Measurements from ENCODE around the gene PAN3. TPM values are rescaled to one million over a fixed set of nuclear protein-coding genes. Genes with fewer than 3 reads are reported as not detected.

The PAN3 gene
- total RNA-seq, 2 experiments from 2014 or later: 56.9 to 59.5 TPM

GRCh38 chr13:28325022-28325421 is 186.7 kb downstream of the PAN3 start:
- TF ChIP-seq, protein P1, sequence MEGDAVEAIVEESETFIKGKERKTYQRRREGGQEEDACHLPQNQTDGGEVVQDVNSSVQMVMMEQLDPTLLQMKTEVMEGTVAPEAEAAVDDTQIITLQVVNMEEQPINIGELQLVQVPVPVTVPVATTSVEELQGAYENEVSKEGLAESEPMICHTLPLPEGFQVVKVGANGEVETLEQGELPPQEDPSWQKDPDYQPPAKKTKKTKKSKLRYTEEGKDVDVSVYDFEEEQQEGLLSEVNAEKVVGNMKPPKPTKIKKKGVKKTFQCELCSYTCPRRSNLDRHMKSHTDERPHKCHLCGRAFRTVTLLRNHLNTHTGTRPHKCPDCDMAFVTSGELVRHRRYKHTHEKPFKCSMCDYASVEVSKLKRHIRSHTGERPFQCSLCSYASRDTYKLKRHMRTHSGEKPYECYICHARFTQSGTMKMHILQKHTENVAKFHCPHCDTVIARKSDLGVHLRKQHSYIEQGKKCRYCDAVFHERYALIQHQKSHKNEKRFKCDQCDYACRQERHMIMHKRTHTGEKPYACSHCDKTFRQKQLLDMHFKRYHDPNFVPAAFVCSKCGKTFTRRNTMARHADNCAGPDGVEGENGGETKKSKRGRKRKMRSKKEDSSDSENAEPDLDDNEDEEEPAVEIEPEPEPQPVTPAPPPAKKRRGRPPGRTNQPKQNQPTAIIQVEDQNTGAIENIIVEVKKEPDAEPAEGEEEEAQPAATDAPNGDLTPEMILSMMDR (IDR thresholded peaks at IDR 0.05): no peak
- H3K4me1 ChIP-seq (ENCODE audit: insufficient read depth, low read length): no peaks in the 10 kb centered on the region
- CTCF ChIA-PET: interaction anchor here (0.7 to 1.7 kb wide), 2 partner anchors 75 to 472 kb away, joined by 3 to 5 read pairs; no protein-coding TSS in a partner anchor

GRCh38 chr13:28326056-28326455 is 187.7 kb downstream of the PAN3 start:
- no peak overlapping the region for H3K27ac Mint-ChIP-seq
- H3K9me3 ChIP-seq (ENCODE audit: control insufficient read depth in 1 of 2, insufficient read depth in 1 of 2, low read length in 2 of 2): no peaks in the 10 kb centered on the region
- no peaks in the 10 kb centered on the region for H3K4me1 Mint-ChIP-seq (ENCODE audit: low read depth)
- ATAC-seq (ENCODE audit: poor library complexity) (no peak), DNase-seq (no peak)
- H3K27ac ChIP-seq (ENCODE audit: low read depth in 1 of 2, low read length in 2 of 2): no peak overlapping the region
- no peaks in the 10 kb centered on the region for H3K27me3 Mint-ChIP-seq
- intact Hi-C loops (cut with DNase I, micrococcal nuclease): no loop called here
- no peak overlapping the region for H3K4me3 ChIP-seq (ENCODE audit: low read length)
- H3K27me3 ChIP-seq (ENCODE audit: control insufficient read depth in 1 of 2, insufficient read depth in 2 of 2, low read length in 2 of 2): no peaks in the 10 kb centered on the region
- no peaks in the 10 kb centered on the region for H3K36me3 ChIP-seq (ENCODE audit: insufficient read depth, low read length)
- H3K4me3 Mint-ChIP-seq: no peak overlapping the region
- no peaks in the 10 kb centered on the region for H3K9me3 Mint-ChIP-seq
- H3K36me3 Mint-ChIP-seq (ENCODE audit: low read depth): no peaks in the 10 kb centered on the region
- ChIA-PET POLR2A (no interaction called here), CTCF (interaction anchor here (1.7 kb wide), 1 partner anchor 471 kb away, joined by 5 read pairs; no protein-coding TSS in a partner anchor)
- H3K4me1 ChIP-seq (ENCODE audit: insufficient read depth, low read length): no peaks in the 10 kb centered on the region
- TF ChIP-seq, protein P1 (IDR thresholded peaks at IDR 0.05): no peak

More at GRCh38 chr13:28325022-28325421, 186.7 kb downstream of the PAN3 start:
- no peak overlapping the region for H3K27ac Mint-ChIP-seq
- Histone ChIP-seq H3K27ac (ENCODE audit: low read depth in 1 of 2, low read length in 2 of 2) (no peak overlapping the region), H3K36me3 (ENCODE audit: insufficient read depth, low read length) (no peaks in the 10 kb centered on the region), H3K27me3 (ENCODE audit: control insufficient read depth in 1 of 2, insufficient read depth in 2 of 2, low read length in 2 of 2) (no peaks in the 10 kb centered on the region), H3K4me3 (ENCODE audit: low read length) (no peak overlapping the region), H3K9me3 (ENCODE audit: control insufficient read depth in 1 of 2, insufficient read depth in 1 of 2, low read length in 2 of 2) (no peaks in the 10 kb centered on the region)
- H3K27me3 Mint-ChIP-seq: no peaks in the 10 kb centered on the region
- ATAC-seq (ENCODE audit: poor library complexity) (no peak), DNase-seq (no peak)
- H3K4me3 Mint-ChIP-seq: no peak overlapping the region
- H3K9me3 Mint-ChIP-seq: no peaks in the 10 kb centered on the region
- intact Hi-C loops (cut with DNase I, micrococcal nuclease): loop anchor here in 1 of 2 experiments (2.0 kb wide), 1 partner anchor 472 kb away; no protein-coding TSS in a partner anchor
- POLR2A ChIA-PET: interaction anchor here (1.2 kb wide), 1 partner anchor 194 kb away, joined by 3 read pairs; no protein-coding TSS in a partner anchor
- no peaks in the 10 kb centered on the region for H3K4me1 Mint-ChIP-seq (ENCODE audit: low read depth)
- H3K36me3 Mint-ChIP-seq (ENCODE audit: low read depth): no peaks in the 10 kb centered on the region

DNA sequence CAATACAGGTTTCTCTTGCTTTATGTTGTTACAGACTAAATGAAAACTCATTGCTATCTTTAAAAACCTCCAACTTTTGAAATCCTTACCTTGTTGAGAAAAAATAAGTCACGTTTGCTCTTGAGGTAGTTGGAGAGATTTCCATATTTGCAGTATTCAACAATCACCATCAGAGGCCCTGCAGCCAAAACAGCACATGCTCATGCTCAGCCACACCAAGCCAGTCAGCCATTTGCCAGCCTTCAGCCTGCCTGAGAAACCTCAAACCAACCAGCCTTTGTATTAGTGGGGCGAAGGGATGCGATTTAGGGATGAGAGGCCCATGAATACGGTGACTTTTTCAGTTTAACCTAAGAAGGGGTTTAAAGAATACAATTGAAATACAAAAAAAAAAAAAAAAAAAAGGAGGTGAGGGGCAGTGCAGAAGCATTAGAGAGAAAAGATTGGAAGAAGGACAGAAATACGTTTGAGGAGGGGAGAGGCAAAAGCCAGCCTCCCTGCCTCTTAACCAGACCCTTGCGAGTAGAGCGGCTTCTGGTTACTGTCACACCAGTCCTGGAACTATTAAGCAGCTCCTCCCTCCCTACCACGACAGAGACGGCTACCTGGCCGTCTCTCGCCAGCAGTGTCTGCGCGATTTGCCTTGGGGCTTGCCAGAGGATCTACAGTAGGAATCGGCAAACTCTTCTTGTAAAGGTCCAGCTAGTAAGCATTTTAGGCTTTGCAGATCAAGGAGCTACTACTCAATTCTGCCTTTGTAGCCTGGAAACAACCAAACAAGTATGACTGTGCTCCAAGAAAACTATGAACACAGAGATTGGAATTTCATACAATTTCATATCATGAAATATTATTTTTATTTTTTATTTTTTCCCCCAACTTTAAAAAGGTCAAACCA is 189.3 kb downstream of the PAN3 start:
- Mint-ChIP-seq H3K27ac (no peak overlapping the region), H3K4me3 (no peak overlapping the region), H3K27me3 (no peaks in the 10 kb centered on the region), H3K4me1 (ENCODE audit: low read depth) (no peaks in the 10 kb centered on the region), H3K36me3 (ENCODE audit: low read depth) (no peaks in the 10 kb centered on the region), H3K9me3 (no peaks in the 10 kb centered on the region)
- H3K27ac ChIP-seq (ENCODE audit: low read depth in 1 of 2, low read length in 2 of 2): no peak overlapping the region
- POLR2A ChIA-PET: no interaction called here
- intact Hi-C loops (cut with DNase I, micrococcal nuclease): no loop called here
- no peak overlapping the region for H3K4me3 ChIP-seq (ENCODE audit: low read length)
- ATAC-seq (ENCODE audit: poor library complexity) (no peak), DNase-seq (no peak)
- CTCF ChIA-PET: no interaction called here
- no peaks in the 10 kb centered on the region for H3K4me1 ChIP-seq (ENCODE audit: insufficient read depth, low read length)
- TF ChIP-seq, protein P1 (IDR thresholded peaks at IDR 0.05): no peak
- no peaks in the 10 kb centered on the region for H3K36me3 ChIP-seq (ENCODE audit: insufficient read depth, low read length)
- H3K27me3 ChIP-seq (ENCODE audit: control insufficient read depth in 1 of 2, insufficient read depth in 2 of 2, low read length in 2 of 2): no peaks in the 10 kb centered on the region
- no peaks in the 10 kb centered on the region for H3K9me3 ChIP-seq (ENCODE audit: control insufficient read depth in 1 of 2, insufficient read depth in 1 of 2, low read length in 2 of 2)

Measured in CD4-positive, alpha-beta T cell (primary cell).